Stimulated activated CD8-positive, alpha-beta memory T cell treated with anti-CD3 and anti-CD28 coated beads, Interleukin-12 subunit alpha, Interleukin-12 subunit beta, amount 100 ng/mL, for 4 hours (primary cell): ENCODE measurements around the gene PSMB7.
A peak's percentile ranks its signal among the peaks of the same experiment; 100 is the strongest.

ENCODE experiments used
- DNase-seq: peaks from one replicate; pipeline ENCODE4 v3.0.0-alpha.2; 2020; ENCODE audit warnings: low read depth

PSMB7 gene

GRCh38 chr9:124415102-124415851, at the start of gene PSMB7:
PSMB7 (minus strand) TSS chr9:124415442; CDS start chr9:124415425, 17 bp downstream.
- DNase-seq: peak; percentile 91

- DNase-seq: no peak
Measured at GRCh38 chr9:124462739-124463138, 47.5 kb upstream of the PSMB7 start.

DNA sequence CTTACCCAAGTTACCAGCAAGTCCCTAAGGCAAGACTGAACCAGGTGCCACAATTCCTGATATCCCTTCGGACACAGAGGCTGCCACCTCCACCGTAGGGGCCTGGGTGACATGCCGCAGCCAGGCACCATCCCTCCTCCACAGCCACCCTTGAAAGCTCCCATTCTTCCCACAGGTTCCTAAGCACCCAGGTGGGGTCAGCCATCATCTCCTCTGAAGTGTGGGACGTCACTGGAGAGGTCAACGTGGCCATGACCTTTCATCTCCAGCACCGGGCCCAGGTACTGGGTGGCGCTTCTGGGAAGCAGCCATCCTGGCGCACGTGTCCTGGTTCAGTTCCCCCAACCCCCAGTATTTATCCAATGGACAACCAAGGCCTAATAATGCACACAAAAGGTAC, 43.2 kb upstream of the PSMB7 start:
- DNase-seq: no peak

DNA sequence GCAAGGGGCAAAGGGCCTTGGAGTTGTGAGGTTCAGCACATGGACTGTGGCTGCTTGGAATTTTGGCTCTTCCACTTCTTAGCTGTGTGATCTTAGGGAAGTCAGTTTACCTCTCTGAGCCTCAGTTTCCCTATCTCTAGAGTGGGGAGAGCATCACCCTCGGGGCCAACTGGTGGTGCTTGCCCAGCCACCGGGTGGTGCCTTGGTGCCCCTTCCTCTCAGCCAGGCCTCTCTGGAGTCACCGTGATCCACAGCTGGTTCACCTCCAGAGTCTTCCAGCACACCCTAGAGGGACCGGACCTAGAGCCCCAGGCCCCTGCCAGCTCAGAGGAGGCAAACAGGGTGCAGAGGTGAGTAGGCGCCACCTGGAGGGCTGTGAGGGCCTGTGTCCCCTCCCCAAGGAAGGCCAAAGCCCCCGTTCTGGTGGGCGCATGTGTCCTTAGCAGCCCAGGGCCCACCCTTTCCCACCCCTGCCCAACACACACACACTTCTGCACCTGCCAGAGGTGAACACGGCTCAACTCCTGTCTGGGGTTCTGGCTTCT, 42.7 kb upstream of the PSMB7 start:
- DNase-seq: no peak

DNA sequence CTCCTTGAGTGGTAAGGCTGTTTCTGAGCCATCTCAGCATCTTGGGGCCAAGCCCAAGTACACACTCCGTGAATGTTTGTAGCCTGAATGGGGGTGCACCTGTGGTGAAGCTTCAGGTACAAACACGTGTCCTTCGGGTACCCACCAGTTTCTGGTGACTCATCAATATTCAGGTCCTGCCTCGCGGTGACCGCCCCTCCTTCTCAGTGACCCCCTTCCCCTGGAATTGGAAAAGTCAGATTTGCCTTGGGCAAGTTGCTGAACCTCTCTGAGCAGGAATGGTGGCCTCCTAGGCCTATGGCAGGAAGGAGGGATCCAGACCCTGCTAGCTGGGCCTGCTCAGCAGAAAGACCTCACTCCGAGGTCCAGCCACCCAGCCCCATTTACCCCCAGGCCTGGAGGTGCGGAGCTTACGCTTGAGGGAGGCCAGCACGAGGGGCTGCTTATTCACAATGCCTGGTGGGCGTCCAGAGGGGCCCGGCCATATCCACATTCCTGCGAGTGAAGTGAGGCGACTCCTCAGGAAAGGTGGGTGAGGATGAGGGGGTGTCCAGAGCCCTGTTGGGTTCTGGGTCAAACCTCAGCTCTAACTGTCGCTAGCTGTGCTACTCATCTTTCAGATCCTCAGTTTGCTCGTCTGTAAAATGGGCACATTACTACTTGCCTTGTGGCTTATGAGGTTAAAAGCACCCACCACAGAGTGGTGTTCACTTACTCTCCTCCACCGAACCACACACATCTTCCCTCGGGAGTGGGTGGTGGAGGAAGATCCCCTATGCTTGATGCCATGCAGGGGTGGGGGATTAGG, 42.0 kb upstream of the PSMB7 start:
- no peak for DNase-seq

- no peak for DNase-seq
Measured at GRCh38 chr9:124456341-124457078, 41.3 kb upstream of the PSMB7 start.

GRCh38 chr9:124455820-124456219, 40.6 kb upstream of the PSMB7 start:
- DNase-seq: no peak

GRCh38 chr9:124454791-124455443, 39.7 kb upstream of the PSMB7 start:
- no peak for DNase-seq

DNA sequence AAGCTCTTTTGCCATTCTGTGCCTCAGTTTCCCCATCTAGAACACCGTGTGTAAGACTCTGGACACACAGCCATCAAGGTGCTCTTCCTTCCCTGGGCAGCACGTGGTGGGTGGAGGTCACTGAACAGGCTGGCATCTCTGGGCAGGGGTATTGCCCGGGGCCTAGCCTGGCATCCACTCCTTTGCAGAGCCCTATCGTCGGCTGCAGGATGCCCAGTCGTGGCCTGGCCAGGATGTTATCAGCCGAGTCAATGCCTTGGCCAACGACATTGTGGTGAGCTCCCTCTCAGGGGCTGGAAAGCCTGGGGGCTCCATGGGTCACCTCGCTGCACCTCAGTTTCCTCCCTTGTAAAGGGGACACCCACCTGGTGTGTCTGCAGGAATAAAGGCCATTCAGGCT, 39.1 kb upstream of the PSMB7 start:
- DNase-seq: no peak

DNA sequence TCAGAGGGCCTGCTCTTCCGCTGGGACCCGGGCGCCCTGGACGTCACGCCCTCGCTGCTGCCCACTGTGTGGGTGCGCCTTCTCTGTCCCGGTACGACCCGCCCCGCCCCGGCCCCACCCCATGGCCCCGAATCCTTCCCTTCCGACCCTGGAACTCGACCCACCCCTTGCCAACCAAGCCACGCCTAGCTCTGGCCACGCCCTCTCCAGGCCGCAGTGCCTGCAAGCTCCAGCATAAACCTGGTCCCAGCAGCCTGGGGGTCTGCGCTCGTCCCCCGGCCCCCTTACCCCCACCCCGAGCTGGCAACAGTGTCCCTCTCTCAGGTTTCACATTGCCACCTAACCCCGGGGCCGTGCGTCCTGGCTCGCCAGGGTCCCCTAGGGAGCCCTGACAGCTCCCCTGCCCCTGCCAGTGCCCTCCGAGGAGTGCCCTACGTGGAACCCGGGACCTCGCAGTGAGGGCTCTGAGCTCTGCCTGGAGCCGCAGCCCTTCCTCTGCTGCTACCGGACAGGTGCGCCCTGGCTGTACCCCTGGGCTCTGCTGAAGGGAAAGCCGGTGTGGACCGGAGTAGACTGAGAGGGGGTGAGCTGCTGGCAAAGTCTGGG, 38.4 kb upstream of the PSMB7 start:
- DNase-seq: no peak

DNA sequence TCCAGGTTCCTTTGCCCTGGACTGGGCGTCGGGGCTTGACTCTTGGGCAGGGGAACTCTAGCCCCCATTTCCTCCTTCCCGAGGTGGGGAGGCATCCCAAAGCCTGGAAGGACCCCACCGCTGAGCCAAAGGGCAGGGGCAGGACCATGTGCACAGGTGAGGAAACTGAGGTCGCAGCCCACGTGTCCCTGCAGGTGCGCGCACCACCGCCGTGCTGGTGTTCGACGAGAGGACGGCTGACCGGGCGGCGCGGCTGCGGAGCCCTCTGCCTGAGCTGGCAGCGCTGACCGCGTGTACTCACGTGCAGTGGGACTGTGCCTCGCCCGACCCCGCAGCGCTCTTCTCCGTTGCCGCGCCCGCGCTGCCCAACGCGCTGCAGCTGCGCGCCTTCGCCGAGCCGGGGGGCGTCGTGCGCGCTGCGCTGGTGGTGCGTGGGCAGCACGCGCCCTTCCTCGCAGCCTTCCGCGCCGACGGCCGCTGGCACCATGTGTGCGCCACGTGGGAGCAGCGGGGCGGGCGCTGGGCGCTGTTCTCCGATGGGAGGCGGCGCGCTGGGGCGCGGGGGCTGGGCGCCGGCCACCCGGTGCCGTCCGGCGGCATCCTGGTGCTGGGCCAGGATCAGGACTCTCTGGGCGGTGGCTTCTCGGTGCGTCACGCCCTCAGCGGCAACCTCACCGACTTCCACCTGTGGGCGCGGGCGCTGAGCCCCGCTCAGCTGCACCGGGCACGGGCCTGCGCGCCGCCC, 37.8 kb upstream of the PSMB7 start:
- no peak for DNase-seq

DNA sequence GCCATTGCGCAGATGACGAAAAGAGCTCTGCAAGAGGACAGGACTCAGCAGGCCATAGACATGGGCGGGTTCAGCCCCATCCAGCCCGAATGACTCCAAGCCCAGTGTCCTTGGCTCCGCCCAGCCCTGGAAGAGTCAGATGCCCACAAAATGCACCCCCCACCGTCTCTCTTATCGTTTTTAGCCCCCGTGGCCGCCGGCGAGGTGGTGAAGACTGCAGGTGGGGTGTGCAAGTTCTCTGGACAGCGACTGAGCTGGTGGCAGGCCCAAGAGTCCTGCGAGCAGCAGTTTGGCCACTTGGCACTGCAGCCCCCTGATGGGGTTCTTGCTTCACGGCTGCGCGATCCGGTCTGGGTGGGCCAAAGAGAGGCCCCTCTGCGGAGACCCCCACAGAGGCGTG, 37.1 kb upstream of the PSMB7 start:
- no peak for DNase-seq

- DNase-seq: no peak
Measured at GRCh38 chr9:124450931-124451661, 35.9 kb upstream of the PSMB7 start.

DNA sequence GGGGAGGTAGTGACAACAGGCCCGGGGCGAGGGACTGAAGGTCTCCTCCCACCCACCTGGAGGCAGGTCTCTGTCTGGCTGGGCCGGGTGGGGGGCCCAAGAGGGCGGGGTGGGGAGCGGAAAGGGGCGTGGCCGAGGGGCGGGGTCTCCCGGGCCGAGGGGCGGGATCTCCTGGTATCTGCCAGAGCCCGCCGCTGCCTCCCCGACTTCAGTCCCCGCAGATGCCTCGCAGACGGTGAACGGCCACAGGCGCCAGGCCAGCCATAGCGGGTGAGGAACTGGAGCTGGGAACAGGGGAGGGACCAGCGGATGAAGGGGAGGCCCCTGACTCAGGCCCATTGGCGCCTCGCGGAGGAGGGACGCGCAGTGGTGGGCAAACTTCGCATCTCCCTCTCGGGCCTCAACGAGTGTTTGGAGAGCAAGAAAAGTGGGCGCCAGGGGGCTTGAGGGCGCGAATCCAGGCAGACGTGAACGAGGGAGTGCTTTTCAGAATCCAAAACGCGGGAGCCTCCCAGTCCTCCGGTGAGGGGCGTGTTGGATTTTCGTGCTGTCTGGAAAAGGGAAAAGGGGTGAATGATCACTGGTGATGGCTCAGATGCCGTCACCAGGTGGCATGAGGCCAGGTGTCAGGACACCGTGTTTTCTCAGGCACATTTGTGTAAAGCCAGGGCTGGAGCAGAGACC, 35.1 kb upstream of the PSMB7 start, which contains the start of gene ADGRD2:
ADGRD2 (plus strand) TSS at position 211 of the 684 bp plus-strand sequence. CDS start 1,216 bp downstream, outside the sequence.
- no peak for DNase-seq

- no peak for DNase-seq
Measured at GRCh38 chr9:124449381-124450151, 34.3 kb upstream of the PSMB7 start.

- no peak for DNase-seq
Measured at GRCh38 chr9:124448019-124448418, 32.8 kb upstream of the PSMB7 start.

DNA sequence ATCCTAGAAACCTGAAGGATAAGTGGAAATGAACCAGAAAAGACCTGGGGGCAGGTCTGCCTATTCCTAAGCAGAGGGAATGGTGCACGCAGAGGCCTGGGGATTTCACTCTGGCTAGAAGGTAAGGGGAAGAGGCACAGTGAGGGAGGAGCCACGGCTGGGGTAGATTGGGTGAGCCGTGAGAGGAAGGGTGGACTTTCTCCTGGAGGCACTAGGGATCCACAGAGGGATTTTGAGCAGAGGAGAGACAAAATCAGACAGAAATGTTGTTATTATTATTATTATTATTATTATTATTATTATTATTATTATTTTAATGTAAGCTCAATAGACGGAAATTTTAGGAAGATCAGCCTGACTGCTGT, 32.0 kb upstream of the PSMB7 start:
- no peak for DNase-seq

GRCh38 chr9:124444166-124444565, 28.9 kb upstream of the PSMB7 start:
- no peak for DNase-seq

DNA sequence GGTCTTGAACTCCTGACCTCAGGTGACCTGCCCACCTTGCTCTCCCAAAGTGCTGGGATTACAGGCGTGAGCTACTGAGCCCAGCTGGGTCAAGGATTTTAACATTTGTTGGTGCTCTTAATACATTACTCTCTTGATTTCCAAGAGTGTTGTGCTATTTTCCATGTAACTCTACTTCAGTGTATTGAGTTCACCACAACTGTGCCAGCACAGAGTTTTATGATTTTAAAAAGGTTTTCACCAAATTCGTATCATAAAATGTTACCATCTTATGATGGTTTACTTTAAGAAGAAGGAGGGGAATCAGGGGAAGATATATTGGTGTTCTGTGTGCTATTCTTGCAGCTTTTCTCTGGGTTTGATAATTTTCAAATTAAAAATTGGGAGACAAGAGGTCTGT, 28.4 kb upstream of the PSMB7 start:
- DNase-seq: no peak
